ENCODE data around the gene TBX18.

The TBX18 gene

DNA sequence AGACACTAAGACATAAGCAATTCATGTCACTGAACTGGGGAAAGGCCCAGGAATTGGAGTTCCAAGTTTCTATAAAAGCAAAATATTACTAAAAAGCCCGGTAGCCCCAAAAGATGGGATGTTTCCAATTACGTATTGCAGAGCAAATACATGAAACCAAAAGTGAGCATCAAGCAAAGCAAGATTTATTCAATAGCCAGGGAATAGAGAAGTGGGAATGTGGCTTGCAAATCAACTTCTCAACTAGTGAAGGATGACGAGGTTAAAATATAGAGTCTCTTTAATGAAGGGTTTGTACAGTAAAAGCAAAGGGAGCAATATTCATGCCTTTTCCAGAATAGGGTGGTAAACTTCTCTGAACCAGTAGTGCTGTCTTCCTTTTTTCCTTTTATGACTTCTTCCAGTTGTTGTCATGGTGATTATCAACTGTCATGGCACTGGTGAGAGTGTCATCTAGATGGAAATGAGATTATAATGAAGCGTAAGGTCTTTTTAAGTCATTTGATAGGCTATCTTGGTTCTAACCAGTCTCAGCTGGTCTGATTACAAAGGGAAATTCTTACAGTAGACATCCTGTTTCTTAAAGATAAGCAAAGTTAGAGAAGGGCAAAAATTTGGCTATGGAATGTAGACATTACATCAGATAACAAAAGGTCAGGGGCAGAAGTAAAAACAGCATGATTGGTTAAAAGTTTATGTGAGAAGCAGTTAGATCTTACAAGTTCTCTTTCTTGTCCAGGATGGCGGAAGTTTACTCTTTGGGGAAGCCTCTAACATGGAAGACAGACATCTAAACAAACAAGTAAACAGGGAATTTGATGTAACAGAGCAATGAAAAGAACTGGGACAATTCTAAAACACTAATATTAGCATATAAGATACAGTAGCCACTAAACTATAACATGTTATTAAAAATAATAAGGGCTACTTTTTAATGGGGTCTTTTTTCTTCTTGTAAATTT lies 96.9 kb downstream of the TBX18 start:
- no peak for DNase-seq

GRCh38 chr6:84665401-84665800 lies 99.0 kb downstream of the TBX18 start:
- DNase-seq = no peak

DNA sequence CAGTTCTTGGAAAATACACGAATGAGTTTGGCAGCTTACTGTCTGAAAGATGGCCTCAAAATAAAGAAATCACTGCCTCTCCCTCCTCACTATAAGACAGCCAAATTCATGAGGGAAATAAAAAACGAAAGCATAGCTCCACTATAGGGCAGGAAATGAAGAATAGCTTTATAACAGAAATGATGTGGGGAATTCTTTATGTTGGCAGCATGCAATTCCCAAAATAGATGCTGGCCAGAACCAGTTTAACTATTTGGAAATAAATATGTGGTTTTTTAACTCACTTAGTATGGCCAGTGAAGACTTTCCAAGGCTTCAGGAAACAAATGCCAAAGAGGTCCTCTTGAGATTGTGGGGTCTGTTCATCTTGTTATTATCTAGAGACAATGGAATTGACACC lies 100.5 kb downstream of the TBX18 start:
- no peak for DNase-seq

DNA sequence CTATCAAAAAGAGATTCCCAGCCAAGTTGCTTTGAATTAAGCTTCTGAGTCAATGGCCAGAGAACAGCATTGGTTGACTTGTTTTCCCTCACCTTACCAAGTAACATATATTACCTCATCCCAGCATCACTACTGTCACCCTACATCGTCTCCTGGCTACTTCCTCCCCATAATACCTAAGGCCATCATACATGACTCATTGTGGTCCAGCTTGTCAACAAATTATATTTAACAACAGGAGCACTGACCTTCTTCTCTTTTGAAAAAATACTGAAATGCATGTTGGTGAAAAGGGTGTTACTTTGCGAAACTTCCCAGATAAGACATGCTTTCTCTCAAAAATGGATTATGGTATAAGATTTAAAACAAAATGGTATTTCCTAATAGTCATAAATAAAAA lies 106.9 kb downstream of the TBX18 start:
- DNase-seq = no peak

- DNase-seq = no peak
These were observed 107.4 kb downstream of the TBX18 start for GRCh38 chr6:84657025-84657424.

DNA sequence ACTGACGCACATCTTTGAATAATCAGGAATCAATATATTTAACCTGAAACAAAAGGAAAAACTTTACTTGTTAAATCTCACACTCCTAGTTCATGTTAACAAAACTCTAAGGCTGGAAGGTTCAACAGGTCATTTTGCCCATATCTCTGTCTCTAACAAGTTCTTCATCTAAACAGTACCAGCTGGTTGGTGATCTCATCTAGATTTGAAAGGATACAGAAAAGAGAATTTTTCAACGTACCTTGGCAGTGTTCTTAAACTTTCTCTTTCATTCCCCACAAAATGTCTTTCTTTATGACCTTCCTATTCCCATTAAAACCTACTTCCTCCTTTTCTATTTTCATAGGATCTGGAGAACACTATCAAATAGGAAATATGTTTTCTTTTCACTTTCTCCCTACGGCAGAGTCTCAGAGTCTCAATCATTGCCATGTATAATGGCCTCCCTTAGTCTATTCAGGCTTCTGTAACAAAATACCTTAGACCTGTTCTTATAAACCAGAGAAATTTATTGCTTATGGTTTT lies 111.3 kb downstream of the TBX18 start:
- no peak for DNase-seq

GRCh38 chr6:84652356-84653026 lies 111.9 kb downstream of the TBX18 start:
- DNase-seq = no peak

DNA sequence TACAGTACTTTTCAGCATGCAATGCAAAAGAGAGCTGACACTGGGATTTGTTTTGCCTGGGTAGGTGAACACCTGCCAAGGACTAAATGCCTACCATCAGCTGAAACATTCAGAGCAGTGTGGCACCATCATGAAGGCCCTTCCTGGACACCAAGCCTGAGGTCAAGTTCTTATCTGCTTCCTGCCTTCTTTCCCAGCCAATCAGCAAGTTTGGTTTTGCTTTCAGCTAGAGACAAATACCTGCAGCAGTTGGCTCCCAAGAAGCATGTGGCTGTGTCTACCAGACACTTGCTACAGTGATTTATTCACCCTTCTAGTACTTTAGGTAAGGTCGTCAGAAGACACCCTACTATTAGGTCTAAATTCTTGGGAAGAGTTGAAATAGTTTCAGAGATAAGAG lies 112.8 kb downstream of the TBX18 start:
- DNase-seq = no peak

- no peak for DNase-seq
These were observed 116.0 kb downstream of the TBX18 start for GRCh38 chr6:84648444-84648843.

DNA sequence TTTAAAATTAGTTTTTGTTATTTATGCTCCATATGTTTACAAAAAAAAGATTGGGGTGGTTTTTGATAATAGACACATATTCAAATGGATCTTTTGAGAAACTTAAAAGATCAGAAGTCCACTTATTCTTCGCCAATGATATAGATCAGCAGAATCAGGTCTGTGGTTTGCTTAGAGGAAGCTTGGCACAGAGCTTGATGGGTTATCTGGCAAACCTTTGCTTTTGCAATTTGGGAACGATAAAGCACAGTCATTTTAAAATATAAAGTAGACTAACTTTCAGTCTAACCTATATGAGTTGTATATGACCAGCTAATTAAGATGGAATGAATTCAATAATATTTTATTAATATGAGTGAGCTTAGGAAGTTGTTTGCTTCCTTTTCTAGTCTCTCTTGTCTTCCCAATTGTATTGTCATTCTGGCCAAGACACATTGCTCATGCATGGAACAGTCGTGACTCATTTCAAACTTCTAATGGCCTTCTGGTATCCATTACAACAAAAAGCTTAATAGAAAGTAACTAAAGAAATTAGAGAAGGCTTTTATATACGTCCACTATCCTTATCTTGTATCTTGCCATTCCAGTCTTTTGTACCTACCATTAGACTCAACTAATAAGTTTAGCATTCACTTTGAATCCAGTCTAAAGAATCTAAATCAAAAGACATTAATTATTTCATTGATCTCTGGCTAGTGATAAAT lies 118.7 kb downstream of the TBX18 start:
- no peak for DNase-seq

DNA sequence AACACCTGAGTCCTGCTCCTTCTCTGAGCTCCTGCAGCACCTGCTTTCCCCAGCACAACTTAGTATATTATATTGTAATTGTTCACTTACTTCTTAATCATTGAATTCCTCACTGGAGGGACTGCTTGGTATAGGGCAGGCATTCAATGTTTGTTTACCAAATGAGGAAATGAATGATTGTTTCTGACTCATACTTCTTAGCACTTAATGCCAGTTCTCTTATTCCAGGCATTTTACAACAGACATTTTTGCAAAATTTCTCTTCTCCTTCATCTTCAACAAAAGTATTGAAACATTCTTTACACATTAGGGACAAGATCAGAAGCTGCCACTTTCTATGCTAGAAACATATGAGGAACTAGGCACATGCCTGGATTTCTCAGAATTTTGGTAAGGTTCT lies 119.4 kb downstream of the TBX18 start:
- no peak for DNase-seq

DNA sequence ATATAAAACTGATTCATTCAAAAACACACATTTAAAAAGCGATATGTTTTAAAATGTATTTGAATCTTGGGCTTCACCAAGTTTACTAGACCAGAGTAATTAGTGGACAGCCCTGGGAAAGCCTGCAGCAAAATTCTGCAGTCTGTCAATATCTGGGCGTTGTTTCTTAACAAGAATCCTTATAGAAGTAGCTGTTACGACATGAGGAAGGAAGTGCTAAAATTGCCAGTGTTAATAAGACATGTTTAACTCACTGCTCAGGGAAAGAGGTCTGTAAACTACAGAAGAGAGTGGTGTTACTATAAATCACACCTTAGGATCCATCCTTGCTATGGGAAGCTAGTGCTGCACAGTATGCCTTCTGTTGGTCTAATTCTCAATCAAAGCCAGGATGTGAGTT lies 120.6 kb downstream of the TBX18 start:
- no peak for DNase-seq

DNA sequence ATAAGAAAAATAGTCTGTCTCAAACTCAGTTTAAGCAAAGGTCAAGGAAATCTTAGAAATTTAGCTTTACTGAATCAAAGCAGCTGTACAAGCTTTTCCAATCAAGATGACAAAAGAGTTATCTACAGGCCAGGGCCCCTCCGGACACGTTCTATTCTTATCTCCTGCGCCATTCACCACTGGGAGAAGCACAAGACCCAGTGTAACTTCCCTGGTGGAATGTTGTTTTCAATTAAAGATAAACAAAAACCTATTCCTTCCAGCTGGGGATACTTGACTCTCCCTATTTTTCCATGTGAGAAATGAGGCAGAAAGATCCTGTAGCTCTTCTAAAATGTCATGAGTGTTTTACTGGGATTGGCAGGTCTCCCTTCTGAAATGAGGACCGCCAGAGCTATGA lies 123.3 kb downstream of the TBX18 start:
- no peak for DNase-seq

- no peak for DNase-seq
These were observed 125.0 kb downstream of the TBX18 start for GRCh38 chr6:84639396-84639795.

GRCh38 chr6:84638286-84638685 lies 126.1 kb downstream of the TBX18 start:
- DNase-seq = no peak
